Keratinocyte (primary cell): ENCODE data around the gene CBX3.
"Not testable (repeated sequence)": the region's sequence is repeated elsewhere in the genome, so short reads cannot be mapped to it uniquely, and the experiment has no call there.

Experiments
- CTCF ChIP-seq, 3 experiments: IDR thresholded peaks in 1 of 3; conservative IDR thresholded peaks in 1 of 3; optimal IDR thresholded peaks in 1 of 3; 2 replicates in 2 of 3; 3 replicates in 1 of 3; pipeline versions ENCODE3 to v1.5.1; 2011; ENCODE audit warnings: low read length in 3 of 3, mild to moderate bottlenecking in 3 of 3, moderate library complexity in 2 of 3, control low read depth in 1 of 3, inconsistent platforms in 1 of 3; ENCODE audit not compliant: insufficient read depth in 2 of 3; ENCODE audit errors: extremely low read depth in 1 of 3
- EZH2 ChIP-seq: IDR thresholded peaks from one replicate; pipeline ENCODE4 v1.6.1; 2012; ENCODE audit warnings: inconsistent platforms, mild to moderate bottlenecking, low read length, moderate library complexity

GRCh38 chr7:26163804-26164203, 37.7 kb upstream of the CBX3 start:
- not testable (repeated sequence) for TF ChIP-seq CTCF (optimal IDR thresholded peaks at IDR 0.05 in 1 of 3, IDR thresholded peaks at IDR 0.05 in 1 of 3, conservative IDR thresholded peaks at IDR 0.05 in 1 of 3; ENCODE audit: extremely low read depth in 1 of 3, insufficient read depth in 2 of 3, low read length in 3 of 3); EZH2
